HCT116 (cell line): Measurements from ENCODE around the gene SNORC. TPM values are rescaled to one million over a fixed set of nuclear protein-coding genes. Genes with fewer than 3 reads are reported as not detected.

Source experiments
- ATAC-seq: fragments of 200-7000 bp; cut with Tn5 transposase; 2 replicates; pipeline ENCODE4 v1.9.1; 2020; ENCODE audit warnings: mild to moderate bottlenecking, moderate library complexity
- BruUV-seq: library from RNA; stranded (reverse); fragments of 400-500 nt; replicated peaks from 2 replicates; lab custom pipeline; 2021; lab: Mats Ljungman, UMichigan
- CTCF ChIA-PET: fragments of 300-600 bp; sonication (Branson Sonifier 250); formaldehyde crosslinking; loops from one replicate; lab custom pipeline; 2021; ENCODE audit warnings: antibody characterized with exemption; lab: Charles Lee
- POLR2A ChIA-PET: fragments of 300-600, 350-600 bp; sonication (Branson Sonifier 250); formaldehyde crosslinking; loops from one replicate; lab custom pipeline; 2021; ENCODE audit warnings: antibody characterized with exemption; lab: Charles Lee
- RAD21 ChIA-PET, 2 experiments: fragments of 300-600 bp; sonication (Branson Sonifier 250); formaldehyde crosslinking; loops; one replicate each; lab custom pipeline; 2023; ENCODE audit warnings: low total read pairs in 2 of 2; ENCODE audit not compliant: uncharacterized antibody in 2 of 2, unreplicated experiment in 2 of 2, low non-redundant PET in 1 of 2; lab: Charles Lee
- DNase-seq: peaks from one replicate; pipeline ENCODE4 v3.0.0-alpha.2; 2010; ENCODE audit warnings: low read depth, low spot score
- H2AFZ ChIP-seq: fragments of 200-600 bp; shearing (Covaris generic), sonication (generic); 2 replicates; pipeline ENCODE4 v1.6.1; 2017; ENCODE audit warnings: low read depth, mixed run types, mixed read lengths, antibody characterized with exemption, low read length; ENCODE audit not compliant: poor library complexity, severe bottlenecking
- H3K27ac ChIP-seq: 2 replicates; pipeline ENCODE4 v1.5.1; 2012; ENCODE audit warnings: low read depth, low read length
- H3K27me3 ChIP-seq: fragments of 200-600 bp; sonication (generic); 2 replicates; pipeline ENCODE4 v1.6.1; 2016; ENCODE audit warnings: mixed run types, low read length, mixed read lengths; ENCODE audit not compliant: insufficient read depth
- H3K36me3 ChIP-seq, 2 experiments: fragments of 200-500 bp in 1 of 2; fragments of 200-600 bp in 1 of 2; sonication (Bioruptor generic) in 1 of 2; sonication (generic) in 1 of 2; 2 replicates each; pipeline versions ENCODE4 v1.5.1 to v1.6.1; 2014 to 2016; ENCODE audit warnings: low read length in 2 of 2, inconsistent platforms in 1 of 2, mixed read lengths in 1 of 2, mixed run types in 1 of 2; ENCODE audit not compliant: insufficient read depth in 2 of 2, control insufficient read depth in 1 of 2
- H3K4me1 ChIP-seq, 2 experiments: fragments of 200-600 bp in 1 of 2; sonication (generic) in 1 of 2; 2 replicates each; pipeline versions ENCODE4 v1.5.1 to v1.6.1; 2012 to 2017; ENCODE audit warnings: low read length in 2 of 2, inconsistent platforms in 1 of 2, mild to moderate bottlenecking in 1 of 2, mixed read lengths in 1 of 2, mixed run types in 1 of 2, moderate library complexity in 1 of 2; ENCODE audit not compliant: insufficient read depth in 2 of 2, control insufficient read depth in 1 of 2
- H3K4me2 ChIP-seq: fragments of 200-600 bp; sonication (generic); 2 replicates; pipeline ENCODE4 v1.6.1; 2017; ENCODE audit warnings: mixed run types, low read length, mixed read lengths
- H3K4me3 ChIP-seq, 2 experiments: fragments of 200-600 bp in 1 of 2; sonication (generic) in 1 of 2; replicated peaks in 1 of 2; 2 replicates each; pipeline ENCODE4 v1.5.1; 2011 to 2016; ENCODE audit warnings: low read length in 2 of 2, control low read depth in 1 of 2, low read depth in 1 of 2, mild to moderate bottlenecking in 1 of 2, mixed read lengths in 1 of 2, mixed run types in 1 of 2
- H3K79me2 ChIP-seq: fragments of 200-600 bp; sonication (generic); 2 replicates; pipeline ENCODE4 v1.6.1; 2017; ENCODE audit warnings: mild to moderate bottlenecking, mixed run types, low read length, moderate library complexity, mixed read lengths; ENCODE audit not compliant: insufficient read depth
- H3K9ac ChIP-seq: fragments of 200-600 bp; sonication (generic); 2 replicates; pipeline ENCODE4 v1.6.1; 2016; ENCODE audit warnings: low read length, mixed read lengths
- H3K9me2 ChIP-seq: fragments of 200-600 bp; sonication (generic), shearing (Covaris generic); 2 replicates; pipeline ENCODE4 v1.6.1; 2017; ENCODE audit warnings: mixed run types, mild to moderate bottlenecking, moderate library complexity; ENCODE audit not compliant: insufficient read depth
- H3K9me3 ChIP-seq, 2 experiments: fragments of 200-500 bp in 1 of 2; fragments of 200-600 bp in 1 of 2; sonication (Bioruptor generic) in 1 of 2; sonication (generic) in 1 of 2; 2 replicates each; pipeline ENCODE4 v1.6.1; 2014 to 2017; ENCODE audit warnings: low read length in 2 of 2, mixed read lengths in 2 of 2, inconsistent platforms in 1 of 2, low read depth in 1 of 2, mild to moderate bottlenecking in 1 of 2, mixed run types in 1 of 2, moderate library complexity in 1 of 2; ENCODE audit not compliant: control insufficient read depth in 1 of 2, insufficient read depth in 1 of 2
- H4K20me1 ChIP-seq: fragments of 200-600 bp; sonication (generic), shearing (Covaris generic); 2 replicates; pipeline ENCODE4 v1.6.1; 2017; ENCODE audit warnings: mixed run types, mild to moderate bottlenecking, moderate library complexity; ENCODE audit not compliant: insufficient read depth
- ATF3 ChIP-seq: IDR thresholded peaks from 2 replicates; pipeline ENCODE4 v1.6.1; 2012
- CBX3 ChIP-seq: IDR thresholded peaks from 2 replicates; pipeline ENCODE4 v1.6.1; 2012; ENCODE audit warnings: low read depth
- EGR1 ChIP-seq: IDR thresholded peaks from 2 replicates; pipeline ENCODE4 v1.6.1; 2012; ENCODE audit warnings: low read depth
- ELF1 ChIP-seq: IDR thresholded peaks from 2 replicates; pipeline ENCODE4 v1.6.1; 2012; ENCODE audit warnings: low read depth, borderline replicate concordance
- EZH2 ChIP-seq: fragments of 200-600 bp; sonication (generic); IDR thresholded peaks from 2 replicates; pipeline ENCODE4 v1.6.1; 2017; ENCODE audit warnings: antibody characterized with exemption, mixed run types
- EZH2phosphoT487 ChIP-seq: fragments of 200-600 bp; IDR thresholded peaks from 2 replicates; pipeline ENCODE4 v1.6.1; 2018; ENCODE audit warnings: antibody characterized with exemption, borderline replicate concordance
- JUND ChIP-seq: IDR thresholded peaks from 2 replicates; pipeline ENCODE4 v1.6.1; 2012
- MAX ChIP-seq: IDR thresholded peaks from 2 replicates; pipeline ENCODE4 v1.6.1; 2012
- POLR2A ChIP-seq: IDR thresholded peaks from 2 replicates; pipeline ENCODE4 v1.7.0; 2011; ENCODE audit warnings: borderline replicate concordance; ENCODE audit not compliant: insufficient read depth, insufficient read length; ENCODE audit errors: extremely low read depth
- RAD21 ChIP-seq: IDR thresholded peaks from 2 replicates; pipeline ENCODE4 v1.6.1; 2012; ENCODE audit warnings: low read depth, mild to moderate bottlenecking
- SIN3A ChIP-seq: IDR thresholded peaks from 2 replicates; pipeline ENCODE4 v1.6.1; 2012; ENCODE audit warnings: low read depth
- SRF ChIP-seq: IDR thresholded peaks from 2 replicates; pipeline ENCODE4 v1.6.1; 2012; ENCODE audit warnings: low read depth
- TCF7L2 ChIP-seq: IDR thresholded peaks from 2 replicates; pipeline ENCODE4 v1.7.0; 2011; ENCODE audit warnings: borderline replicate concordance, inconsistent platforms; ENCODE audit not compliant: insufficient read depth, insufficient read length; ENCODE audit errors: extremely low read depth
- ZFX ChIP-seq: fragments of 450-650 bp; IDR thresholded peaks from 2 replicates; pipeline ENCODE4 v1.6.1; 2017
- intact Hi-C: fragments of 100-400 bp; cut with micrococcal nuclease; formaldehyde crosslinking; loops from 2 replicates; pipeline ENCODE4 v1.10.0; 2022
- total RNA-seq: library from RNA; stranded (reverse); gene quantifications from one replicate; pipeline ENCODE4 v1.2.1, GENCODE V29; 2021; ENCODE audit not compliant: unreplicated experiment
- TF ChIP-seq, protein P1 (sequence below), 3 experiments: fragments of 200-600 bp in 1 of 3; sonication (generic) in 1 of 3; IDR thresholded peaks in 2 of 3; conservative IDR thresholded peaks in 1 of 3; 2 replicates each; pipeline ENCODE4 v1.5.1; 2012 to 2017; ENCODE audit warnings: low read depth in 2 of 3, low read length in 2 of 3, antibody characterized with exemption in 1 of 3, borderline replicate concordance in 1 of 3, control low read depth in 1 of 3, mild to moderate bottlenecking in 1 of 3, mixed read lengths in 1 of 3, mixed run types in 1 of 3, moderate library complexity in 1 of 3; ENCODE audit not compliant: insufficient read depth in 1 of 3
- TF ChIP-seq, protein P2 (sequence below): IDR thresholded peaks from 2 replicates; pipeline ENCODE4 v1.6.1; 2011; ENCODE audit warnings: mild to moderate bottlenecking, low read length, moderate library complexity; ENCODE audit not compliant: insufficient replicate concordance; ENCODE audit errors: extremely low read depth

The SNORC gene
- total RNA-seq, 1 experiment from 2014 or later: 14.0 TPM

DNA sequence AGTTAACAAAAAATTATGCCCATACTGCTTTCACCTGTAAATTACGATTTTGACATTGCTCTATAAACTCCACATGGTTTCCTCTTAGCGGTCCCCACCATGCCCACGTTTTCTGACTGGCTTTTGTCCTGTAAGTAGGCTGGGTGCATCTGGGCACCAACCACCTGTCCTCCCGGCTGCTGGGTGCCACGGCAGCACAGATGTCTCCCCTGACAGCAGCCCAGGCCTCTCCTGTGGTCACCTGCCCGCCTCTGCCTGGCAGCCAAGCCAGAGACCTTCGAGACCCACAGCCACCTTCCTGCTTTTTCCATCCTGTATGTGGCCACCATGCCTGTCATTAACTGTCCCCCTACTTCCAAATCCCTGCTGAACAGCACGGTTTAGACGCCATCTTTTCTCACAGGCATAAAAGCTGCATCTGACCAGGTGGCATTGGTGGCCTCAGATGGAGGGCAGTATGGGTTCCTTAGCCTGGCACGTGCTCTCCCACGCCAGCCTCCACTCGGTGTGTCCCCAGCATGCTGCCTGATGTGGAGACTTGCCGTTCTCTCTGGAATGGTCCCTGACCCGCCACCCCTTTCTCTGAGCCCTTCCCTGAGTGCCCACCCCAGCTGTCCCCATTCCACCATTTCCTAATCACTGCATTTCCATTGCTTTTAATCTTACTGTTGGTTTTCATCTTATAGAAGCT, 18.9 kb downstream of the SNORC start:
- CTCF ChIA-PET: no interaction called here
- Histone ChIP-seq H3K4me3 (no peak overlapping the region), H3K9ac (no peak overlapping the region), H4K20me1 (no peaks in the 10 kb centered on the region), H3K36me3 (no peaks in the 10 kb centered on the region), H3K27me3 (no peaks in the 10 kb centered on the region), H2AFZ (no peak overlapping the region), H3K79me2 (no peaks in the 10 kb centered on the region), H3K27ac (no peak overlapping the region), H3K4me2 (no peak overlapping the region), H3K4me1 (peaks cover 15 to 25% of the 10 kb centered on the region in 2 experiments), H3K9me2 (no peaks in the 10 kb centered on the region), H3K9me3 (no peaks in the 10 kb centered on the region)
- intact Hi-C loops: no loop called here
- RAD21 ChIA-PET: no interaction called here
- POLR2A ChIA-PET: no interaction called here
- BruUV-seq: no TSS peak
- no peak for ATAC-seq
- no peak for TF ChIP-seq ELF1
- DNase-seq: no peak

DNA sequence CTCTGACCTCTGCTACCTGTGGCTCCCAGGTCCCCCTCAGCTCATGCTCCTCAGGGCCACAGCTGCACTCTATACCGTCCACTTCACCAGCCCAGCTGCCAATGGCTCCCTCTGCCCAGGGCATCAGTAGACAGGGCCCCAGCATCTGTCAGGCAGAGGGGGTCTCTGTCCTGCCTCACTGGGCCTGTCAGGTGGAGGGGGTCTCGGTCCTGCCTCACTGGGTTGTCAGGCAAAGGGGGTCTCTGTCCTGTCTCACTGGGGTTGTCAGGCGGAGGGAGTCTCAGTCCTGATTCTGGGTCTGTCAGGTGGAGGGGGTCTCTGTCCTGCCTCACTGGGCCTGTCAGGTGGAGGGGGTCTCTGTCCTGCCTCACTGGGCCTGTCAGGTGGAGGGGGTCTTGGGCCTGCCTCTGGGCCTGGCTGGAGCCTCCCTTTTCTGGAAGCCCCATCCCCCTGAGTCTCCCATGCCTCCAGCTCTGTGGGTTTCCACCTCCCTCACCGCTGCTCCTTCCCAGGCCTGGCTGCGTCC, 19.9 kb downstream of the SNORC start:
- Histone ChIP-seq H3K9me2 (no peaks in the 10 kb centered on the region), H3K27ac (peak overlapping the region; percentile 43; the same call in 1 of the 2 replicates), H3K9me3 (no peaks in the 10 kb centered on the region), H4K20me1 (no peaks in the 10 kb centered on the region), H2AFZ (no peak overlapping the region), H3K79me2 (no peaks in the 10 kb centered on the region), H3K36me3 (no peaks in the 10 kb centered on the region), H3K27me3 (no peaks in the 10 kb centered on the region), H3K4me1 (peaks cover 15 to 28% of the 10 kb centered on the region in 2 experiments), H3K4me2 (peak overlapping the region; percentile 97), H3K9ac (peak overlapping the region; percentile 58), H3K4me3 (peak overlapping the region; percentile 64)
- no peak for ATAC-seq
- ChIA-PET CTCF (interaction anchor here (1.5 kb wide), 1 partner anchor 139 kb away, joined by 6 read pairs; no protein-coding TSS in a partner anchor), POLR2A (interaction anchor here (1.2 to 1.5 kb wide), 3 partner anchors 9 to 13 kb away, joined by 5 to 10 read pairs (median 6); no protein-coding TSS in a partner anchor), RAD21 (no interaction called here)
- intact Hi-C loops: loop anchor here (5.0 kb wide), 1 partner anchor 97 kb away; no protein-coding TSS in a partner anchor
- DNase-seq: no peak
- BruUV-seq: no TSS peak
- TF ChIP-seq RAD21 (no peak), POLR2A (no peak), ATF3 (no peak), EGR1 (no peak), JUND (no peak), TCF7L2 (no peak), EZH2 (no peak), ZFX (no peak), SIN3A (no peak), MAX (no peak), EZH2phosphoT487 (no peak), CBX3 (no peak), SRF (no peak)
- TF ChIP-seq, protein P1, sequence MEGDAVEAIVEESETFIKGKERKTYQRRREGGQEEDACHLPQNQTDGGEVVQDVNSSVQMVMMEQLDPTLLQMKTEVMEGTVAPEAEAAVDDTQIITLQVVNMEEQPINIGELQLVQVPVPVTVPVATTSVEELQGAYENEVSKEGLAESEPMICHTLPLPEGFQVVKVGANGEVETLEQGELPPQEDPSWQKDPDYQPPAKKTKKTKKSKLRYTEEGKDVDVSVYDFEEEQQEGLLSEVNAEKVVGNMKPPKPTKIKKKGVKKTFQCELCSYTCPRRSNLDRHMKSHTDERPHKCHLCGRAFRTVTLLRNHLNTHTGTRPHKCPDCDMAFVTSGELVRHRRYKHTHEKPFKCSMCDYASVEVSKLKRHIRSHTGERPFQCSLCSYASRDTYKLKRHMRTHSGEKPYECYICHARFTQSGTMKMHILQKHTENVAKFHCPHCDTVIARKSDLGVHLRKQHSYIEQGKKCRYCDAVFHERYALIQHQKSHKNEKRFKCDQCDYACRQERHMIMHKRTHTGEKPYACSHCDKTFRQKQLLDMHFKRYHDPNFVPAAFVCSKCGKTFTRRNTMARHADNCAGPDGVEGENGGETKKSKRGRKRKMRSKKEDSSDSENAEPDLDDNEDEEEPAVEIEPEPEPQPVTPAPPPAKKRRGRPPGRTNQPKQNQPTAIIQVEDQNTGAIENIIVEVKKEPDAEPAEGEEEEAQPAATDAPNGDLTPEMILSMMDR (IDR thresholded peaks at IDR 0.05 in 2 of 3, conservative IDR thresholded peaks at IDR 0.05 in 1 of 3; ENCODE audit: borderline replicate concordance in 1 of 3, insufficient read depth in 1 of 3, low read depth in 2 of 3, low read length in 2 of 3): no peak
- TF ChIP-seq, protein P2, sequence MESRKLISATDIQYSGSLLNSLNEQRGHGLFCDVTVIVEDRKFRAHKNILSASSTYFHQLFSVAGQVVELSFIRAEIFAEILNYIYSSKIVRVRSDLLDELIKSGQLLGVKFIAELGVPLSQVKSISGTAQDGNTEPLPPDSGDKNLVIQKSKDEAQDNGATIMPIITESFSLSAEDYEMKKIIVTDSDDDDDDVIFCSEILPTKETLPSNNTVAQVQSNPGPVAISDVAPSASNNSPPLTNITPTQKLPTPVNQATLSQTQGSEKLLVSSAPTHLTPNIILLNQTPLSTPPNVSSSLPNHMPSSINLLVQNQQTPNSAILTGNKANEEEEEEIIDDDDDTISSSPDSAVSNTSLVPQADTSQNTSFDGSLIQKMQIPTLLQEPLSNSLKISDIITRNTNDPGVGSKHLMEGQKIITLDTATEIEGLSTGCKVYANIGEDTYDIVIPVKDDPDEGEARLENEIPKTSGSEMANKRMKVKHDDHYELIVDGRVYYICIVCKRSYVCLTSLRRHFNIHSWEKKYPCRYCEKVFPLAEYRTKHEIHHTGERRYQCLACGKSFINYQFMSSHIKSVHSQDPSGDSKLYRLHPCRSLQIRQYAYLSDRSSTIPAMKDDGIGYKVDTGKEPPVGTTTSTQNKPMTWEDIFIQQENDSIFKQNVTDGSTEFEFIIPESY: no peak
